Hepatic stellate cell (primary cell): ENCODE results near the gene PLET1.
"Not testable (repeated sequence)": the region's sequence is repeated elsewhere in the genome, so short reads cannot be mapped to it uniquely, and the experiment has no call there.

Source experiments
- DNase-seq: peaks from one replicate; pipeline ENCODE4 v3.0.0; 2011; ENCODE audit warnings: low spot score

PLET1 gene

GRCh38 chr11:112211536-112211935 lies 49.1 kb downstream of the PLET1 start:
- no peak for DNase-seq

- DNase-seq, result no peak
Measured at GRCh38 chr11:112210890-112211289, 49.8 kb downstream of the PLET1 start.

GRCh38 chr11:112206071-112206470 lies 54.6 kb downstream of the PLET1 start:
- DNase-seq, result no peak

- DNase-seq, result no peak
Measured at GRCh38 chr11:112200252-112200651, 60.4 kb downstream of the PLET1 start.

- not testable (repeated sequence) for DNase-seq
Measured at GRCh38 chr11:112199101-112199500, 61.6 kb downstream of the PLET1 start.
